ENCODE measurements around the gene CKMT2.
A peak's percentile ranks its signal among the peaks of the same experiment; 100 is the strongest.

The CKMT2 gene

DNA sequence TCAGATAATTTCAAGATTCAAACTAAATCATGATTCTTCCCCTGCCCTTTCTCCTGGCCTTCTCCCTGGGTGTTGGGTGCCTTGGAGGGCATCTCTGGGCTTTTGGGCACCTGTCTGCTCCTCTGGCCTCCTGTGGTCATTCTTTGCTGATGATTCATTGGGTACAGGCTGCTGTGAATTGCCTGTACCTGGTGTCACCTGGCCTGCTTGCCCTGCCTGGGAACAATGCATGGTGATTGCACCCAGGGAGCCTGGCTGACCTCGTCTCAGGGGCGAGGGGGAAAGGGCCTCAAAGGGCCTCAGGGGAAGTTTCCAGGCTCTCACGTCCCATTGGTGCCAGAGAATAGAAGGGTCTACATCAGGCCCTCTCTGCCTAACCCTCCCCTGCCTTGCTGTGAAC lies 20.1 kb upstream of the CKMT2 start:
- no peak for DNase-seq (ENCODE audit: low read depth, low spot score)
- no peak overlapping the region for H3K27ac ChIP-seq

DNA sequence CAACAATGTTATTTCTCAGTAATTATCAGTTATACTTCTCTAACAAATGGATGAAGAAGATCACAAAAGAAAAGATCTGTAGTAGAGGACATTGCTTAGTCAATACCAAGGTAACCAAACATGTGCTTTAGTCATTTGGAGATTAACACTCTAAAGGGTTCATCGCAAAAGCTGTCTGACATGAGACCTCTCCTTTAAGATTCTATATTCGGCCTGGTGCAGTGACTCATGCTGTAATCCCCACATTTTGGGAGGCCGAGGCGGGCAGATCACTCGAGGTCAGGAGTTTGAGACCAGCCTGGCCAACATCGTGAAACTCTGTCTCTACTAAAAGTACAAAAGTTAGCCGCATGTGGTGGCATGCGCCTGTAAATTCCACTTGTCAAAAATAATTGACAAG lies 18.3 kb upstream of the CKMT2 start:
- no peak overlapping the region for H3K27ac ChIP-seq
- DNase-seq (ENCODE audit: low read depth, low spot score), result no peak

DNA sequence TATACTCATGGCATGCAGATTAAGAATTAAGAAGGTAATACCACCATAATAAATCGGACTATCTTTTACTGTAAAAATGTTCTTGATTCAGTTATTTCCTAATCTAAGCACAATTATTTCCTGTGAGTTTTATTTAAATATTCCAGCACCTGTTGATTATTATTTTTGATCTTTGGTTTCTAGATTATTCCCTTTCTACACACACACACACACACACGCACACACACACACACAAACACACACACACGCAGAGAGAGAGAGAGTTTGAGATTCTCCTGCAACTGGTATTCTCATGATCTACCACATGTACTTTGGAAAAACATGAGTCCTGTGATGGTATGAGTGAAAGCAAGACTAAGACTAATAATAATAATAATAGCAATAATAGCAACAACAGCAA lies 17.0 kb upstream of the CKMT2 start:
- no peak overlapping the region for H3K27ac ChIP-seq
- no peak for DNase-seq (ENCODE audit: low read depth, low spot score)

DNA sequence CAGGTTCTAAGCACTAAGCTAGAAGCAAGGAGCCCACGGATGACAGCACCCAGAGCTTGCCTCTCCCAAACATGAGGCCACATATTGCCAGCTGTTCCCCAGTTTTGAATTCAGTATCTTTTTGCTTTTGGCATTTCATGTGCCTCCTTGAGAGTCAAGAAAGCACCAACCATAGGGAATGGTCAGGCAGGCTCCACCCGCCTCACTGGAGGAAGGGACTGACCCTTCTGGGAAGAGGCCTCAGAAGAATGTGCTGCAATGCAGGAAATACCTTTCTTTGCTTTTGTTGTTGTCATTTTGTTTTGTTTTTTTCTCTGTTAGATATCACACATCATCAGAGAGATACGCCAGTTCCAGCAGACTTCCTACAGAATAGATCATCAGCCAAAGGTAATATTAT lies 13.7 kb upstream of the CKMT2 start:
- DNase-seq (ENCODE audit: low read depth, low spot score), result no peak
- H3K27ac ChIP-seq, result no peak overlapping the region

DNA sequence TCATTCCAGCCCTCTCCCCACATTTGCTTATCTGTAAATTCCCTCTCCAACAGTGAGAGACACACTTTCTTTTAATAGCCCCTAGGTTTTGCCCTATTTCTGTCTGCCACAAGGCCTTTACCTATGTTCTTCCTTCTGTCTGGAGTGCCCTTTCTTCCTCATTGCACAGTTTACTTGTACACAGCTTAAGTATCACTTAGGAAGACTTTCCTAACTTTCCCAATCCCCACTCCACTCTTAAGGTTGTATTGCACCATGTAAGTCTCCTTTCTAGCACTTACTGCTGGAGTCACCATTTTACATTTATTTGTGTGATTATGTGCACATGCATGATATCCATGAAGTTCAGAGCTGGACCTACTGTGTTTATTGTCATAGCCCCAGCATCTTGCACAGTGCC lies 10.8 kb upstream of the CKMT2 start:
- H3K27ac ChIP-seq, result no peak overlapping the region
- DNase-seq (ENCODE audit: low read depth, low spot score), result no peak

DNA sequence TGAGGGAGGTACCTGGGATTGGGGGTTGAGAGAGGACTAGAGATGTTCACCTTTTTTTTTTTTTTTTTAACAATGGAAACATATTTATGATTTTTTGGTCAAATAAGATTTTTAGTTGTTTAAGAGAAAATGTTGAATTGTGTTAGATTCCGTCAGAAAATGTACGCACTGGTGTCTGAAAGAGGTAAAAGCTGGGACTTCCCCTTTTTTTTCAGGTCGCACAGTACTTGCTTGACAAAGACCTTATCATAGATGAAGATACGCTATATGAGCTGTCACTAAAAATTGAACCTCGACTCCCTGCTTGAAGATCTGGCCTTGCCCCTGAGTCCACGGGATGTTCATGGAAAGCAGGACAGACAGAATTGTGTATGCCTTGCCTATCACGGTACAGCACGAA lies 7.7 kb upstream of the CKMT2 start:
- H3K27ac ChIP-seq, result no peak overlapping the region
- no peak for DNase-seq (ENCODE audit: low read depth, low spot score)

DNA sequence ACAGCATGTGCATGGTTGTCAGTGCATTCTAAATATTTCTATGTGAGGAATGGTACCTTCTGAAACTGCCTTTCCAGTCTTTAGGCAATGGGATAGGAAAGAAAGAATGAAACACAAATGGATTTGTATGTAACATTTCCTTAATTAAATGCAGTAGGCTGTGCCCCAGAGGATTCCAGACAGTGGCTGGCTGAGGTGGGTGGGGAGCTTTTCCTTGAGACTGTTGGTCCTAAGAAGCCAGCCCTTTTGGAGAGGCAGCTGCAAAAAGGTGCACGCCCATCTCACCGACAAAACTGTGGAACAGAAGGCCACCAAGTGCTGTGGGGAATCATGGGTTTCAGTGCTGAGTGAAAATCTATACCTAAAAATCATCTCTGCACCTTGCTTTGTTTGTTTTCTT lies 6.8 kb upstream of the CKMT2 start:
- no peak overlapping the region for H3K27ac ChIP-seq
- DNase-seq (ENCODE audit: low read depth, low spot score), result no peak

DNA sequence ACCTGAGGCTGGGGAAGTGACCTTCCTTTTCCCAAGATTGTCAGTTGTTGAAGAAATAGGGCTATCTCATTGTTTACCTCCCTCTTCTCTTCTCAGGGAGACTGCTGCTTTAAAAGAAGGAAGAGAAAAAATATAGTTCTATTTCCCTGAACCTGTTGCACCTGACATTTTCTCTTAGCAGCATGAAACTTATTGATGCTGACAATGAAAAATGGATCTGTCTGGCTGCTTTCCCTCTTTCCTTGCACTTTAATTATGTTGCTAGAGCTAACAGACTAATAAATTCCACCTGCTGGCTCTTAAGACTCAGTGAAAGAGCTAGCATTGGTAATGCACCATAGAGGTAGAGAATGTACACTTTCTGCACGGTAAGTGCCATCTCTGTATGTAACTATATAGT lies 6.2 kb upstream of the CKMT2 start:
- no peak overlapping the region for H3K27ac ChIP-seq
- no peak for DNase-seq (ENCODE audit: low read depth, low spot score)

DNA sequence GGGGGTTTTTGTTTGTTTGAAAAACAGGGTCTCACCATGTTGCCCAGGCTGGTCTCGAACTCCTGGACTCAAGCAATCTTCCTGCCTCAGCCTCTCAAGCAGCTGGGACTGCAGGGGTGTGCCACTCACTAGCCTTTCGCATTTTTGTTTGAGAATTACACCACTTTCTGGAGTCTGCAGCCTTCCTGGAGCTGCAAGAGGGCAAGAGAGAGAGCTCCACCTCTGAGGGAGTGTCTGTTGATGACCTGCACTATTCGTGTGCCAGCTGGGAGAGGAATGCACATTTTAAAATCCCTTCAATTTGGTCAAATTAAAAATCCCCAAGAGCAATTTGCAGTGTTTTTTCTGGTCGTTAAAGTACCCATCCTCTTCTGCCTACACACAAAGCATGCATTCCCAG lies 5.0 kb upstream of the CKMT2 start:
- no peak for DNase-seq (ENCODE audit: low read depth, low spot score)
- no peak overlapping the region for H3K27ac ChIP-seq

DNA sequence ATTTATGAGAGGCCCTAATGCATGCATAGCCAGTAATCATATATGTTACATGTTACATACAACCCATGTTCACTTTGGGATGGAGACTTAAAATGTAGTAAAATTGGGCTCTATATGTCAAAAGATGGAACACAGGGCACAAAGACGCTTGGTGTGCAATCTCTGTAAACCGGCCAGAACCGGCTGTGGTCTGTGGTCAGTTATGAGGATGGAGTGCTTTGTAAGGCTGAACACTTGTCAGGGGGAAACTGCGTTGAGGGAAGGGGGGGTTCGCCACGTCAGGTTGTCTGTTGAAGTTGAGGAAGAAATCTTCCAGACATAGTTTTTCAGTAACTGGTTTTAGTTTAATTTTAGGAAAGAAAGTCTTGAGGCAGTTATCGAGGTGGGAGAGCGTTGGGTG lies 2.7 kb upstream of the CKMT2 start:
- no peak overlapping the region for H3K27ac ChIP-seq
- DNase-seq (ENCODE audit: low read depth, low spot score), result no peak

DNA sequence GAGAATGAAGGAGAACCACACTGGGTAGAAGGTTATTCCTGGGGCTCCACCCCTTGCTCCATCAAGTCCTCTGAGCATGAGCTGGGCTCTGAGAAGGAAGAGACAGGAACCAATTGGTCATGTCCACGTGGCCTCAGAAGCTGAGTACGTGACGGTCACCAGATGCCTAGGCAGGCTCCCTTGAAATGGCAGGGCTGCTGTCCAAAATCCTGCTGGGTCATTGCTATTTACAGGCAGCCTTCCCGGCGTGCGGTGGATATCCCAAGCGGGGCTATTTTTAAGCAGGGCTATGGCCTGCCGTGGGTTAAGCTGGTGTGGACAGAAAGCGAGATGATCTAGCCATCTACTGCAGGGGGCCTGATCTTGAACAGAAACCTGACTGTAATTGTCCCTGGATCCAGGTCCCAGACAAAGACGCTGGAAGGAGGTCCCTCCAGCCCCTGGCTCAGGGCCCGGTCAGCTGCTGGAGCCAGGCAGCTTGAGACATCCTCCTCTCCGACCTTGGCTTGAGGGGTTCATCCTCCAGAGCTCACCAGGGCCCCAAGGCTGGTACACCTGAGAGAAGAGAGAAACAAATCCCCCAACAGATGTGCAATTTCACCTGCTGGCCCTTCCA lies 550 bp upstream of the CKMT2 start:
- no peak for DNase-seq (ENCODE audit: low read depth, low spot score)
- no peak overlapping the region for H3K27ac ChIP-seq

DNA sequence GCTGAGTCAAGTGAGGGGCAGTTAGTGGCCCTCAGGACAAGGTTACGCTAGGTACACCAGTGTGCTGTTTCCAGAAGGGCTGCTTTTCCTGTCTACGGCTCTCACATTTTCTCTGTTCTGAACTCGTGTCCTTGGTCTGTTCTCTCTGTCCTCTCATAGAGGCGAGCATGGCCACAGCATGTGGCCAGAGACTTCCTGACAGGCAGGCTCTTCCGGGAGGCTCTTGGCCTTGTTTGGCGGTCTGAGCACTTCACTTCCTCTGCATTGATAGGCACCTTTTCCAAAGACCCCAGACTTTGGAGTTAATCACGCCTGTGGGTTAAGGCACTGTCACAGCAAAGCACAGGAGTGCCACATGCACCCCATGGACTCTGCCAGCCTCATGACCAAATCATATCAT lies 1.2 kb downstream of the CKMT2 start:
- no peak overlapping the region for H3K27ac ChIP-seq

DNA sequence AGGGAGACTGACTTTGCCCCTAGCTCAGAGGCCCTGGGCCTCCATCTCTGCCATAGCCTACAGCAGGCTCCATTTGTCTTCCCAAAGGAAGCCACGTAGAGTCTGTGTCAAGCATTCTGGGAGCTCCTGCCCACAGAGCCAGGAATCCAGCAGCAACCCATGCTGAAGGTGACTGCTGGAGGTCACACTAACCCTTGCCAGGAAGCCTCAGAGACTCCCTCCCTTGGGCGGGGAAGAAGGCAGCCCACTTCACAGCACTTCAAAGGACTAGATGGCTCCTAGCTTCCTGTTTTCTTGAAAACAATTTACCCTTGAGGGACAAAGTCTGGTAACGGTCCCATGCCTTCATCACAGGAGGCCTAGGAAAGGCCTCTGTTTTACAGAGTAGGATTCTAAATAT lies 1.7 kb downstream of the CKMT2 start:
- no peak overlapping the region for H3K27ac ChIP-seq
- DNase-seq (ENCODE audit: low read depth, low spot score), result no peak

More for the DNA sequence above, 1.2 kb downstream of the CKMT2 start:
- DNase-seq (ENCODE audit: low read depth, low spot score), result no peak

DNA sequence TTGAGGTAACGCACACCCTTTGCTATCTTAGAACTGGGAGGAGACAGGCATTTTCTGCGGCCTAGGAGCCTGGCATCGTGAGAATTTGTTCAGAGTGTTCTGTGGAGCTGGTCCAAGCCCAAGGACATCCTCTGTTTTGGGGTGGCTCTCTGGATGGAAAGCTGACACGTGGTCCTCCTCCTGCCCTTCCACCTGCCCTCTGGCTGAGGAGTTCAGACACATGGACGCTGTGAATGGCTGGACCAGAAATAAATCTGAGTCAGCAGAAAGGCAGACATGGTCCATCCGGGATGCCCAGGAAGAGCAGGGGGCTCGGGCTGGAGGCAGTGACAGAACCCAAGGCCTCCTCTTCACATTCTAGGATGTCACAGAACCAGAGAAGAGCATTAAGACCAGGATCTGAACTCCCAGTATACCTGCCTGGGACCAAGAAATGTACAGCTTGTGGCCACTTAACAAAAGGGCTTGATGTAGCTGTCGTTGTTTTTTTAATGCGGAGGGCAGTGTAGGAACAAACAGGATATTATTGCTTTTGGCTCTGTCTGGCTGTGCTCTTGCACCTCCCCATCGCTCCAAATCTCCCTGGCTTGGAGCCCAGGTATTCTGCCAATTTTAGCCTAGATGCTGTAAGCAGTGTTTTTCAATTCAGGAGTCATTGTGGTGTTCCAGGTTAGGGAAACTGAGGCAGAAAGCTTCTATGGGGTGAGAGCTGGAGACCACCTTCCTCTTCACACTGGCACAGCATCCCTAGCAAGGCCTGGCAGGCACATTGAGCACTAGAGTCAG lies 2.4 kb downstream of the CKMT2 start:
- no peak overlapping the region for H3K27ac ChIP-seq
- no peak for DNase-seq (ENCODE audit: low read depth, low spot score)

DNA sequence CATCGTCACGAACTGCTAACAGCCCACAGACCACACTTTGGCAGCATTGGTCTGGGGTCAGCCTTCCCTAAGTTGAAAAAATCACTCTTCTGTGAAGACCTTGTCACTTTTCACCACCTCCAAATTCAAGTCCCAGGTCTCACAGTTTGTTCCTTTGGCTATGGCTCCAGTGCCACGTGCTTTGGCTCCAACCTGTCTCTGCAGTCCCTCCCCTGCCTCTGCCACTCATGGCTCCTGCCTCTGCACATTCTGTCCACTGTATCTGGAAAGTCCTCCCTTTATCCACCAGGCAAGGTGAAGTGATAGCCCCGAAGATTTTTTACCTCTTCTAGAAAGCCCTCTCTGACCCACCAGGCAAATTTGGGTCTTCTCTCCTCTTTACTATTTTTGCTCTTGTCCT lies 5.3 kb downstream of the CKMT2 start:
- DNase-seq (ENCODE audit: low read depth, low spot score), result no peak
- no peak overlapping the region for H3K27ac ChIP-seq

DNA sequence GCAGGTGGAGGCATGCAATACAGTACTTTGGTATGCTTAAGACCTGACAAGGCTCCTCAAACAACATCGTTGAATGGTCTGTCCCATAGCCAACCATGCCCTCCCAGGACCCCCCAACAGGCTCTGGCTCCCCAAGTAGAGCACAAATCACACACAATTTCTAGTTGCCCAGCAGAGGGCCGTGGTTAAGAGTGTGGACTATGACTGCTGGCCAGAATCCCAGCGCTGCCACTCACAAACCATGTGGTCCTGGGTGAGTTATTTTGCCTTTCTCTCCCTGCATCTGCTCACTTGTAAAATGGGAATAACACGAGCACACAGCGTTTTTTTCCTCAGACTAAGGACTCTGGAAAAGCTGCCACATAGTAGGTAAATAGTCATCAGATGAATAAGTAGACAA lies 6.5 kb downstream of the CKMT2 start:
- H3K27ac ChIP-seq, result no peak overlapping the region
- DNase-seq (ENCODE audit: low read depth, low spot score), result no peak

DNA sequence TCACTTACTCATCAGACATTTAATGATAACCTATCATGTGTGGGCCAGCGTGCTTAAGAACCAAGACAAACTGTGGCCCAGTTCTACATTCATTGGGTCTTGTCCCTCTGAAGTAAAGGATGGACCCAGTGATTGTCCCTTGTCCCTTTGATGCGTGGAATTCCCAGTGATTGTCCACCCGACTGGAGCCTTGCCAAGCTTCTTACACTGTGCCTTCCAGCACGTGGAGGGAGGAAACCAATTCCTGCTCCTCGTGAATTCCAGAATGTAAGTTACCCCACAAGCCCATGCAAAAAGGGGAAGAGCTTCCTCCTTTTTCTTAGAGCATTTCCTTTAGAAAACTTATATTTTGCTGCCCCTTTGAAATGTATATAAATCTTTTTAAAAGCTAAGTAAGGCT lies 7.9 kb downstream of the CKMT2 start:
- DNase-seq (ENCODE audit: low read depth, low spot score), result no peak
- no peak overlapping the region for H3K27ac ChIP-seq

DNA sequence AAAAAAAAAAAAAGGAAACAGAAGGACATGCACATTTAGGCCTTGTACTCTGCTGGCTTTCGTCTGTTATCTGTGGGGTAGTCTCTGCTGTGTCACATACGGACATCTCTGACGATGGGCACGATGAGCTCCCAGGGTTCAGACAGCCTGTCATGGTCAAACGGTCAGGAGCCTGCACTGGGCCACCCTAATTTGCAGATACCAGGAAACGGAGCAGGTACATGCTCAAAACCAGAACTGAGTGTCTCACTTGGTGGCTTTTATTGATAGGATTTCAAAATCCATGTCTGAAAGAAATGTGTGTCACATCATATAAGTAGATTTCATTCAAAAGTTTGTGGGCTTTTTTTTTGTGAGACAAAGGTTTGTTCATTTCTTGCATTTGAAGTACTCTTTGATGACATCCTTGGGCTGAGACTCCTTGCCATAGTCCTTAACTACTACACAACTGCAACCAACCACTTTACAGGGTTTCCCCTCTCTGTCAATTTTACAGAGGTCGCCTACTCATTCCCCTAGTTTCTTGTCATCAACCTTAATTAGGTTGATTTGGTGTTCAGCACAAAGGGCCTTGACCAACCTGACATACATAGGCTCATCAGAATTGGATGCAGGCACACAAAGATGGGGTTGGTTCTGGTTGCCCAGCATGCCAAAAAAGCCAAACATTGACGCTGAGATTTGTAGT lies 9.0 kb downstream of the CKMT2 start:
- DNase-seq (ENCODE audit: low read depth, low spot score), result no peak
- no peak overlapping the region for H3K27ac ChIP-seq

DNA sequence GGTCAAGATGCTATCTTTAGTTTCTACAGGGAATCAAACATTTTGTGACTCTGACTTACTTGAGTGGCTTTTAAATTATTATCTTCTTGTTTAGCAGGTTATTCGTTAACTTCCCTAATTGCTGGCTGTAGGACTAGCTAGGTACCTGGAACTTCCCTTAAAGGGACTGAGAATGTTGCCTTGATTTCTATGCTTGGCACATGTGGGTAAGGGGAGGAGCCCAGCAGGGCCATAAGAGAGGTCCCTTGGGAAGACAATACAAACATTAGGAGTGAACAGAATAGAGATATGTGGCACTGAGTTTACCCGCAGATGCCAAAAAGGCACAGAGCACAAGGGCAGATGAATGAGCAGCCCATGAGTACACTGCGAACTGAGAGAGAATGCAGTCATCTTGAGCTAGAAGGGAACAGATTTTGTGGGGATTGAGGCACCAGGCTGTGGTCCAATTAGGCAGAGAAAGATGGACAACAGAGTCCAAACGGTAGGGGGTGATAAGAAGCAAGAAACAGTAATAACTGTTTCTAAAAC lies 9.8 kb downstream of the CKMT2 start:
- no peak for DNase-seq (ENCODE audit: low read depth, low spot score)
- H3K27ac ChIP-seq, result no peak overlapping the region

DNA sequence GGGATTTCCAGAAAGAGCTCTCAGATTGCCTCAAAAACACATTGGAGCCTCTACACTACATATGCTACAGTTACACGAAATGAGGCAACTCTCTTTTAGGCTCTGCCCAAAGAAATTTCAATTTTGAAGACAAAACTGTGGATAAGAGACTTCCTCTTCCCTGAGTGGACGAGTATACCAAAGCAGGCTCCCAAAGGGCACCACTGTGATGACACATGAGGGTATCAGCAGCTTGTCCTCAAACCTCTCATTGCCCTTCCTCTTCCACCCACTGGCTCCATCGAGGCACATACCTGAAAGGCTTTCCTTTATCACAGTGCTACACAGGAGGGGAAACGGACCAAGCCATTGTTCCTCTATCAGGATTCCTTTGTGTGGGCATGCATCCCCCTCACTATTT lies 11.3 kb downstream of the CKMT2 start:
- DNase-seq (ENCODE audit: low read depth, low spot score), result no peak
- peak overlapping the region; percentile 46 for H3K27ac ChIP-seq

DNA sequence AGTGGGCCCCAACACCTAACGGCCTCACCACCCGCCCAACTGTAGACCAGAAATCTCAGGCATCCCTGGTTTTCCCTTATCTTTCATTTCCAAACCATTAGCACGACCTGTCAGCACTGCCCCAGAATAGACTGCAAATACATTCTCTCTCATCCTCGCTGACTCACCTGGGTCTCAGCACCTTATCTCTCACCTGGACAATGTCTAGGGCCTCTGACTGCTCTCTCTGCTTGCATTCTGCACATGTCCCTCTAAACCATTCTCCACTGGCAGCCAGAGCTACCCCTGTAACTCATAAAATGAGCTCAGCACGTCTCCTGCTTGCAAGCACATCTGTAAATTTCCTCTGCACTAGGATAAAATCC lies 12.7 kb downstream of the CKMT2 start:
- peak overlapping the region; percentile 46 for H3K27ac ChIP-seq
- no peak for DNase-seq (ENCODE audit: low read depth, low spot score)

DNA sequence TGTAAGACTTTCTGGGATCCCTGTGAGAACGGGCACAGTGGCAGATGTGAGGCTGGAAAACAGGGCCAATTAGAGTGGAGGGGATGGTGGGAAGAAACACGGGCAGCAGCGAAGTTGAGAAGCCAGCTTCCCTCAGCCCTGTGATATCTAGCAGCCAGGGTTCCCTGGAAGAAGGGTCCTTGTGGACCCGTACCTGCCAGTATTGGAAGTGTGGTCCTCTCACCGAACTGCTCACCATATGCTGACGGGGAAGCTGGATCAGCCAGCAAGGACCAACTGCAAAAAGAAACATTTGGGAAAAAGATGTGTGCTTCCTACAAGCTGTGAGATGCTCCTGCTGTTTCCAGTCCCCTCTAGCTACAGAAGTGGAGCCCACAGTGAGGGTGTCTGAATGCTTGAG lies 13.6 kb downstream of the CKMT2 start:
- no peak for DNase-seq (ENCODE audit: low read depth, low spot score)
- no peak overlapping the region for H3K27ac ChIP-seq

Data from epithelial cell of prostate (primary cell).